Thyroid gland (tissue), 4 donors: ENCODE data around the gene DHRS2.

Source experiments
- CTCF ChIP-seq, 6 experiments: fragments of 200-600 bp in 3 of 6; fragments of 450-650 bp in 3 of 6; sonication (generic) in 3 of 6; IDR thresholded peaks; one replicate each; pipeline ENCODE4 v1.5.1; 2016 to 2019; ENCODE audit warnings: antibody characterized with exemption in 6 of 6, mild to moderate bottlenecking in 2 of 6, inconsistent platforms in 1 of 6, moderate library complexity in 1 of 6
- POLR2A ChIP-seq, 2 donors: fragments of 450-650 bp; IDR thresholded peaks; one replicate each; pipeline ENCODE4 v1.6.1; 2017; ENCODE audit warnings: antibody characterized with exemption in 2 of 2, mild to moderate bottlenecking in 2 of 2, moderate library complexity in 1 of 2

- TF ChIP-seq POLR2A (IDR thresholded peaks at IDR 0.05) (no peak), CTCF (IDR thresholded peaks at IDR 0.05) (no peak)
These were observed 17.7 kb upstream of the DHRS2 start for GRCh38 chr14:23618415-23618988.
